HepG2 (cell line): ENCODE results near the gene MBIP. TPM values are rescaled to one million over a fixed set of nuclear protein-coding genes. Genes with fewer than 3 reads are reported as not detected.

Source experiments
- ATF7 ChIP-seq, 2 experiments: fragments of 450-650 bp in 1 of 2; sonication (generic) in 1 of 2; formaldehyde crosslinking in 1 of 2; IDR thresholded peaks; 2 replicates each; pipeline versions ENCODE4 v1.4.0 to v1.6.1; 2016 to 2020; ENCODE audit warnings: antibody characterized with exemption in 1 of 2, mild to moderate bottlenecking in 1 of 2, missing genetic modification reagents in 1 of 2
- ISX ChIP-seq: sonication (generic); formaldehyde crosslinking; conservative IDR thresholded peaks from 2 replicates; pipeline ENCODE4 v1.5.0; 2020; ENCODE audit warnings: missing genetic modification reagents
- MED8 ChIP-seq: sonication (generic); formaldehyde crosslinking; IDR thresholded peaks from 2 replicates; pipeline ENCODE4 v1.8.1; 2023; ENCODE audit warnings: mild to moderate bottlenecking, missing genetic modification reagents; ENCODE audit not compliant: insufficient replicate concordance
- PTBP1 ChIP-seq: fragments of 200-400 bp; formaldehyde crosslinking; IDR thresholded peaks from 2 replicates; pipeline ENCODE4 v1.6.1; 2018; ENCODE audit warnings: low read length, low read depth; ENCODE audit not compliant: poor library complexity, severe bottlenecking
- SUZ12 ChIP-seq: fragments of 150-350 bp; IDR thresholded peaks from 2 replicates; pipeline ENCODE4 v1.6.1; 2014; ENCODE audit warnings: low read depth, low read length
- ZBTB7B ChIP-seq: sonication (generic); formaldehyde crosslinking; IDR thresholded peaks from 2 replicates; pipeline ENCODE4 v1.4.0; 2020; ENCODE audit warnings: missing genetic modification reagents
- ZNF180 ChIP-seq: sonication (generic); formaldehyde crosslinking; IDR thresholded peaks from 2 replicates; pipeline ENCODE4 v1.4.0; 2020; ENCODE audit warnings: low read depth, missing genetic modification reagents, borderline replicate concordance
- ZNF234 ChIP-seq: sonication (generic); formaldehyde crosslinking; conservative IDR thresholded peaks from 2 replicates; pipeline ENCODE4 v1.5.1; 2020; ENCODE audit warnings: mild to moderate bottlenecking, missing genetic modification reagents
- ZNF557 ChIP-seq: sonication (generic); formaldehyde crosslinking; IDR thresholded peaks from 2 replicates; pipeline ENCODE4 v1.4.0; 2020; ENCODE audit warnings: missing genetic modification reagents
- ZNF577 ChIP-seq: sonication (generic); formaldehyde crosslinking; IDR thresholded peaks from 2 replicates; pipeline ENCODE4 v1.4.0; 2020; ENCODE audit warnings: mild to moderate bottlenecking, low read depth, missing genetic modification reagents, borderline replicate concordance
- ZNF790 ChIP-seq: sonication (generic); formaldehyde crosslinking; IDR thresholded peaks from 2 replicates; pipeline ENCODE4 v1.8.0; 2022; ENCODE audit warnings: missing genetic modification reagents, mild to moderate bottlenecking, borderline replicate concordance
- polyA plus RNA-seq, 8 experiments: library from polyadenylated mRNA; depleted of rRNA in 3 of 8; stranded (reverse) in 7 of 8; unstranded in 1 of 8; fragments of >200 nt; fragmentation: Illumina TruSeq in 4 of 8; extraction: Trizol in 4 of 8; gene quantifications; 2 replicates each; pipeline versions ENCODE4 v1.2.1 to v1.2.3, GENCODE V29; 2011 to 2016; ENCODE audit warnings: low read depth in 4 of 8, missing spikeins in 1 of 8, mixed read lengths in 1 of 8; ENCODE audit not compliant: insufficient read depth in 1 of 8
- total RNA-seq, 5 experiments: library from RNA; depleted of rRNA; stranded (reverse); fragments of >200 nt; fragmentation: Illumina TruSeq; extraction: Trizol; gene quantifications; 2 replicates each; pipeline ENCODE4 v1.2.3, GENCODE V29; 2016; ENCODE audit warnings: low read depth in 1 of 5
- TF ChIP-seq, protein P1 (sequence below): IDR thresholded peaks from 2 replicates; pipeline ENCODE4 v1.6.1; 2012; ENCODE audit warnings: low read length, improper control_type of control experiment
- TF ChIP-seq, protein P2 (sequence below): sonication (generic); formaldehyde crosslinking; IDR thresholded peaks from 2 replicates; pipeline ENCODE4 v1.8.0; 2023; ENCODE audit warnings: mild to moderate bottlenecking, missing genetic modification reagents
- TF ChIP-seq, protein P3 (sequence below): sonication (generic); formaldehyde crosslinking; IDR thresholded peaks from 2 replicates; pipeline ENCODE4 v1.5.0; 2020; ENCODE audit warnings: mild to moderate bottlenecking, missing genetic modification reagents, borderline replicate concordance
- TF ChIP-seq, protein P4 (sequence below): sonication (generic); formaldehyde crosslinking; IDR thresholded peaks from 2 replicates; pipeline ENCODE4 v1.4.0; 2020; ENCODE audit warnings: mild to moderate bottlenecking, missing genetic modification reagents

Gene MBIP
- total and polyA plus RNA-seq, 2 of the 13 experiments (the other 11 are each of a cell fraction or from before 2014, with no cell fraction given): 48.1 to 48.6 TPM

DNA sequence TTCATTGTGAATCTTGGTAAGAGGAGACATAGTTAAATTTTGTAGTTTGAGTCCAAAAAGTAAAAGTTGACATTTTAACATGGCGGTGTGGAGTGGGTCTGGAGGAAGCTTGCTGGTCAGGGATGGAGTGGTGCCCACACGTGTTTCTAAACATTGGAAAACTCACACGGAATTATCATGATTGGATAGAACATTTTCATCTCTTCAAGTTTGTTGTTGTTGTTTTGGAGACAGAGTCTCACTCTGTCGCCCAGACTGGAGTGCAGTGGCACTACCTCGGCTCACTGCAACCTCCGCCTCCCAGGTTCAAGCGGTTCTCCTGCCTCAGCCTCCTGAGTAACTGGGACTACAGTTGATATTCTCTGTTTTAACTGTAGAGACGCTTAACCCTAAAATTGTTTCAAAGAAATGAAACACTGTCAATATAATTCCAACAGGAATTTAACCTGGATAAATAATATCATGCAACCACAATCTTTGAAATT lies 502 bp upstream of the MBIP start (continued):
- TF ChIP-seq ZBTB7B (no peak), ZNF234 (no peak), PTBP1 (no peak), MED8 (CRISPR knock-in tag) (no peak), ZNF790 (CRISPR knock-in tag) (no peak), ZNF557 (CRISPR knock-in tag) (0 out of 2 replicates have a peak, but pooled peaks have one; percentile 14), ATF7 (IDR thresholded peaks at IDR 0.05) (no peak), ATF7 (CRISPR knock-in tag; IDR thresholded peaks at IDR 0.05) (peak; percentile 60; the same call in 1 of the 2 replicates), ISX (CRISPR knock-in tag) (no peak), SUZ12 (no peak), ZNF180 (CRISPR knock-in tag) (no peak), ZNF577 (CRISPR knock-in tag) (no peak)
- TF ChIP-seq, protein P1, sequence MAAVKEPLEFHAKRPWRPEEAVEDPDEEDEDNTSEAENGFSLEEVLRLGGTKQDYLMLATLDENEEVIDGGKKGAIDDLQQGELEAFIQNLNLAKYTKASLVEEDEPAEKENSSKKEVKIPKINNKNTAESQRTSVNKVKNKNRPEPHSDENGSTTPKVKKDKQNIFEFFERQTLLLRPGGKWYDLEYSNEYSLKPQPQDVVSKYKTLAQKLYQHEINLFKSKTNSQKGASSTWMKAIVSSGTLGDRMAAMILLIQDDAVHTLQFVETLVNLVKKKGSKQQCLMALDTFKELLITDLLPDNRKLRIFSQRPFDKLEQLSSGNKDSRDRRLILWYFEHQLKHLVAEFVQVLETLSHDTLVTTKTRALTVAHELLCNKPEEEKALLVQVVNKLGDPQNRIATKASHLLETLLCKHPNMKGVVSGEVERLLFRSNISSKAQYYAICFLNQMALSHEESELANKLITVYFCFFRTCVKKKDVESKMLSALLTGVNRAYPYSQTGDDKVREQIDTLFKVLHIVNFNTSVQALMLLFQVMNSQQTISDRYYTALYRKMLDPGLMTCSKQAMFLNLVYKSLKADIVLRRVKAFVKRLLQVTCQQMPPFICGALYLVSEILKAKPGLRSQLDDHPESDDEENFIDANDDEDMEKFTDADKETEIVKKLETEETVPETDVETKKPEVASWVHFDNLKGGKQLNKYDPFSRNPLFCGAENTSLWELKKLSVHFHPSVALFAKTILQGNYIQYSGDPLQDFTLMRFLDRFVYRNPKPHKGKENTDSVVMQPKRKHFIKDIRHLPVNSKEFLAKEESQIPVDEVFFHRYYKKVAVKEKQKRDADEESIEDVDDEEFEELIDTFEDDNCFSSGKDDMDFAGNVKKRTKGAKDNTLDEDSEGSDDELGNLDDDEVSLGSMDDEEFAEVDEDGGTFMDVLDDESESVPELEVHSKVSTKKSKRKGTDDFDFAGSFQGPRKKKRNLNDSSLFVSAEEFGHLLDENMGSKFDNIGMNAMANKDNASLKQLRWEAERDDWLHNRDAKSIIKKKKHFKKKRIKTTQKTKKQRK: no peak
- TF ChIP-seq, protein P2, sequence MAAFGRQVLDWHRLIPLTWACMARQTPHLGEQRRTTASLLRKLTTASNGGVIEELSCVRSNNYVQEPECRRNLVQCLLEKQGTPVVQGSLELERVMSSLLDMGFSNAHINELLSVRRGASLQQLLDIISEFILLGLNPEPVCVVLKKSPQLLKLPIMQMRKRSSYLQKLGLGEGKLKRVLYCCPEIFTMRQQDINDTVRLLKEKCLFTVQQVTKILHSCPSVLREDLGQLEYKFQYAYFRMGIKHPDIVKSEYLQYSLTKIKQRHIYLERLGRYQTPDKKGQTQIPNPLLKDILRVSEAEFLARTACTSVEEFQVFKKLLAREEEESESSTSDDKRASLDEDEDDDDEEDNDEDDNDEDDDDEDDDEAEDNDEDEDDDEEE (CRISPR knock-in tag): no peak
- TF ChIP-seq, protein P3, sequence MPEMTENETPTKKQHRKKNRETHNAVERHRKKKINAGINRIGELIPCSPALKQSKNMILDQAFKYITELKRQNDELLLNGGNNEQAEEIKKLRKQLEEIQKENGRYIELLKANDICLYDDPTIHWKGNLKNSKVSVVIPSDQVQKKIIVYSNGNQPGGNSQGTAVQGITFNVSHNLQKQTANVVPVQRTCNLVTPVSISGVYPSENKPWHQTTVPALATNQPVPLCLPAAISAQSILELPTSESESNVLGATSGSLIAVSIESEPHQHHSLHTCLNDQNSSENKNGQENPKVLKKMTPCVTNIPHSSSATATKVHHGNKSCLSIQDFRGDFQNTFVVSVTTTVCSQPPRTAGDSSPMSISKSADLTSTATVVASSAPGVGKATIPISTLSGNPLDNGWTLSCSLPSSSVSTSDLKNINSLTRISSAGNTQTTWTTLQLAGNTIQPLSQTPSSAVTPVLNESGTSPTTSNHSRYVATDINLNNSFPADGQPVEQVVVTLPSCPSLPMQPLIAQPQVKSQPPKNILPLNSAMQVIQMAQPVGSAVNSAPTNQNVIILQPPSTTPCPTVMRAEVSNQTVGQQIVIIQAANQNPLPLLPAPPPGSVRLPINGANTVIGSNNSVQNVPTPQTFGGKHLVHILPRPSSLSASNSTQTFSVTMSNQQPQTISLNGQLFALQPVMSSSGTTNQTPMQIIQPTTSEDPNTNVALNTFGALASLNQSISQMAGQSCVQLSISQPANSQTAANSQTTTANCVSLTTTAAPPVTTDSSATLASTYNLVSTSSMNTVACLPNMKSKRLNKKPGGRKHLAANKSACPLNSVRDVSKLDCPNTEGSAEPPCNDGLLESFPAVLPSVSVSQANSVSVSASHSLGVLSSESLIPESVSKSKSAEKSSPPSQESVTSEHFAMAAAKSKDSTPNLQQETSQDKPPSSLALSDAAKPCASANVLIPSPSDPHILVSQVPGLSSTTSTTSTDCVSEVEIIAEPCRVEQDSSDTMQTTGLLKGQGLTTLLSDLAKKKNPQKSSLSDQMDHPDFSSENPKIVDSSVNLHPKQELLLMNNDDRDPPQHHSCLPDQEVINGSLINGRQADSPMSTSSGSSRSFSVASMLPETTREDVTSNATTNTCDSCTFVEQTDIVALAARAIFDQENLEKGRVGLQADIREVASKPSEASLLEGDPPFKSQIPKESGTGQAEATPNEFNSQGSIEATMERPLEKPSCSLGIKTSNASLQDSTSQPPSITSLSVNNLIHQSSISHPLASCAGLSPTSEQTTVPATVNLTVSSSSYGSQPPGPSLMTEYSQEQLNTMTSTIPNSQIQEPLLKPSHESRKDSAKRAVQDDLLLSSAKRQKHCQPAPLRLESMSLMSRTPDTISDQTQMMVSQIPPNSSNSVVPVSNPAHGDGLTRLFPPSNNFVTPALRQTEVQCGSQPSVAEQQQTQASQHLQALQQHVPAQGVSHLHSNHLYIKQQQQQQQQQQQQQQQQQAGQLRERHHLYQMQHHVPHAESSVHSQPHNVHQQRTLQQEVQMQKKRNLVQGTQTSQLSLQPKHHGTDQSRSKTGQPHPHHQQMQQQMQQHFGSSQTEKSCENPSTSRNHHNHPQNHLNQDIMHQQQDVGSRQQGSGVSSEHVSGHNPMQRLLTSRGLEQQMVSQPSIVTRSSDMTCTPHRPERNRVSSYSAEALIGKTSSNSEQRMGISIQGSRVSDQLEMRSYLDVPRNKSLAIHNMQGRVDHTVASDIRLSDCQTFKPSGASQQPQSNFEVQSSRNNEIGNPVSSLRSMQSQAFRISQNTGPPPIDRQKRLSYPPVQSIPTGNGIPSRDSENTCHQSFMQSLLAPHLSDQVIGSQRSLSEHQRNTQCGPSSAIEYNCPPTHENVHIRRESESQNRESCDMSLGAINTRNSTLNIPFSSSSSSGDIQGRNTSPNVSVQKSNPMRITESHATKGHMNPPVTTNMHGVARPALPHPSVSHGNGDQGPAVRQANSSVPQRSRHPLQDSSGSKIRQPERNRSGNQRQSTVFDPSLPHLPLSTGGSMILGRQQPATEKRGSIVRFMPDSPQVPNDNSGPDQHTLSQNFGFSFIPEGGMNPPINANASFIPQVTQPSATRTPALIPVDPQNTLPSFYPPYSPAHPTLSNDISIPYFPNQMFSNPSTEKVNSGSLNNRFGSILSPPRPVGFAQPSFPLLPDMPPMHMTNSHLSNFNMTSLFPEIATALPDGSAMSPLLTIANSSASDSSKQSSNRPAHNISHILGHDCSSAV (CRISPR knock-in tag): 0 out of 2 replicates have a peak, but pooled peaks have one; percentile 73
- TF ChIP-seq, protein P4, sequence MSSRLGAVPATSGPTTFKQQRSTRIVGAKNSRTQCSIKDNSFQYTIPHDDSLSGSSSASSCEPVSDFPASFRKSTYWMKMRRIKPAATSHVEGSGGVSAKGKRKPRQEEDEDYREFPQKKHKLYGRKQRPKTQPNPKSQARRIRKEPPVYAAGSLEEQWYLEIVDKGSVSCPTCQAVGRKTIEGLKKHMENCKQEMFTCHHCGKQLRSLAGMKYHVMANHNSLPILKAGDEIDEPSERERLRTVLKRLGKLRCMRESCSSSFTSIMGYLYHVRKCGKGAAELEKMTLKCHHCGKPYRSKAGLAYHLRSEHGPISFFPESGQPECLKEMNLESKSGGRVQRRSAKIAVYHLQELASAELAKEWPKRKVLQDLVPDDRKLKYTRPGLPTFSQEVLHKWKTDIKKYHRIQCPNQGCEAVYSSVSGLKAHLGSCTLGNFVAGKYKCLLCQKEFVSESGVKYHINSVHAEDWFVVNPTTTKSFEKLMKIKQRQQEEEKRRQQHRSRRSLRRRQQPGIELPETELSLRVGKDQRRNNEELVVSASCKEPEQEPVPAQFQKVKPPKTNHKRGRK (CRISPR knock-in tag): 0 out of 2 replicates have a peak, but pooled peaks have one; percentile 29
